Measurements from ENCODE around the gene CYBC1. TPM values are rescaled to one million over a fixed set of nuclear protein-coding genes. Genes with fewer than 3 reads are reported as not detected.
"Not testable (repeated sequence)": the region's sequence is repeated elsewhere in the genome, so short reads cannot be mapped to it uniquely, and the experiment has no call there.

The CYBC1 gene
- polyA plus RNA-seq, 1 experiment, result 118 TPM

- ChIA-PET CTCF (interaction anchor here (0.8 to 4.1 kb wide), 8 partner anchors 7 to 152 kb away, joined by 3 to 36 read pairs (median 3); no protein-coding TSS in a partner anchor), POLR2A (no interaction called here)
- H3K27me3 ChIP-seq (ENCODE audit: control insufficient read depth, insufficient read depth, low read length), result no peaks in the 10 kb centered on the region
Measured at GRCh38 chr17:82412535-82413520, 37.7 kb downstream of the CYBC1 start.

GRCh38 chr17:82412081-82412480, 38.5 kb downstream of the CYBC1 start:
- H3K27me3 ChIP-seq (ENCODE audit: control insufficient read depth, insufficient read depth, low read length); H3K4me3 ChIP-seq (ENCODE audit: low read depth, low read length); H3K36me3 ChIP-seq (ENCODE audit: control insufficient read depth, insufficient read depth, low read length); DNase-seq (ENCODE audit: low read depth); POLR2A ChIA-PET: not testable (repeated sequence)
- CTCF ChIA-PET, result interaction anchor here (0.8 to 4.1 kb wide), 3 partner anchors 42 to 151 kb away, joined by 3 to 36 read pairs (median 3); no protein-coding TSS in a partner anchor

More at GRCh38 chr17:82412535-82413520, 37.7 kb downstream of the CYBC1 start:
- Histone ChIP-seq H3K36me3 (ENCODE audit: control insufficient read depth, insufficient read depth, low read length) (peaks cover 3% of the 10 kb centered on the region; the same call in 1 of the 2 replicates), H3K4me3 (ENCODE audit: low read depth, low read length) (no peak overlapping the region)
- no peak for TF ChIP-seq CTCF (IDR thresholded peaks at IDR 0.05; ENCODE audit: insufficient read depth, low read depth, low read length)
- no peak for DNase-seq (ENCODE audit: low read depth)

GRCh38 chr17:82411396-82412053, 39.0 kb downstream of the CYBC1 start:
- H3K36me3 ChIP-seq (ENCODE audit: control insufficient read depth, insufficient read depth, low read length), result peaks cover 3% of the 10 kb centered on the region; the same call in 1 of the 2 replicates
- POLR2A ChIA-PET, result no interaction called here
- CTCF ChIA-PET, result interaction anchor here (0.8 to 4.1 kb wide), 5 partner anchors 42 to 151 kb away, joined by 3 to 36 read pairs (median 4); no protein-coding TSS in a partner anchor
- TF ChIP-seq CTCF (IDR thresholded peaks at IDR 0.05; ENCODE audit: insufficient read depth, low read depth, low read length), result no peak
- no peaks in the 10 kb centered on the region for H3K27me3 ChIP-seq (ENCODE audit: control insufficient read depth, insufficient read depth, low read length)
- DNase-seq (ENCODE audit: low read depth), result no peak
- no peak overlapping the region for H3K4me3 ChIP-seq (ENCODE audit: low read depth, low read length)

GRCh38 chr17:82410014-82410716, 40.4 kb downstream of the CYBC1 start:
- Histone ChIP-seq H3K36me3 (ENCODE audit: control insufficient read depth, insufficient read depth, low read length) (peaks cover 3% of the 10 kb centered on the region; the same call in 1 of the 2 replicates), H3K27me3 (ENCODE audit: control insufficient read depth, insufficient read depth, low read length) (no peaks in the 10 kb centered on the region), H3K4me3 (ENCODE audit: low read depth, low read length) (no peak overlapping the region)
- no peak for DNase-seq (ENCODE audit: low read depth)
- POLR2A ChIA-PET, result no interaction called here
- TF ChIP-seq CTCF (IDR thresholded peaks at IDR 0.05; ENCODE audit: insufficient read depth, low read depth, low read length), result no peak
- CTCF ChIA-PET, result interaction anchor here (1.0 to 2.5 kb wide), 3 partner anchors 54 to 60 kb away, joined by 3 to 15 read pairs (median 4); no protein-coding TSS in a partner anchor

GRCh38 chr17:82408938-82409318, 41.6 kb downstream of the CYBC1 start:
- DNase-seq (ENCODE audit: low read depth), result no peak
- TF ChIP-seq CTCF (IDR thresholded peaks at IDR 0.05; ENCODE audit: insufficient read depth, low read depth, low read length), result no peak
- peaks cover 3% of the 10 kb centered on the region; the same call in 1 of the 2 replicates for H3K36me3 ChIP-seq (ENCODE audit: control insufficient read depth, insufficient read depth, low read length)
- CTCF ChIA-PET, result interaction anchor here (0.8 to 2.5 kb wide), 2 partner anchors 57 to 378 kb away, joined by 3 to 15 read pairs; no protein-coding TSS in a partner anchor
- H3K27me3 ChIP-seq (ENCODE audit: control insufficient read depth, insufficient read depth, low read length), result no peaks in the 10 kb centered on the region
- POLR2A ChIA-PET, result no interaction called here
- no peak overlapping the region for H3K4me3 ChIP-seq (ENCODE audit: low read depth, low read length)

Data from BJ (cell line).